22Rv1 (cell line): ENCODE data around the gene CCDC78.

Experiments
- CTCF ChIP-seq: fragments of 450-650 bp; IDR thresholded peaks from 2 replicates; pipeline ENCODE4 v1.5.1; 2017; ENCODE audit warnings: mild to moderate bottlenecking
- ZFX ChIP-seq: fragments of 450-650 bp; IDR thresholded peaks from 2 replicates; pipeline ENCODE4 v1.6.1; 2017; ENCODE audit warnings: antibody characterized with exemption, borderline replicate concordance

GRCh38 chr16:680625-680945, 45.7 kb downstream of the CCDC78 start:
- TF ChIP-seq CTCF (no peak), ZFX (no peak)
